Measurements from ENCODE around the gene ZMYM1. TPM values are rescaled to one million over a fixed set of nuclear protein-coding genes. Genes with fewer than 3 reads are reported as not detected.
A peak's percentile ranks its signal among the peaks of the same experiment; 100 is the strongest.
"Not testable (repeated sequence)": the region's sequence is repeated elsewhere in the genome, so short reads cannot be mapped to it uniquely, and the experiment has no call there.

Gene ZMYM1
- polyA plus RNA-seq, 3 donors from 2014 or later = 8.6 to 18.9 (median 10.2) TPM

- Mint-ChIP-seq H3K4me1 (peaks cover 25 to 30% of the 10 kb centered on the region in 2 donors), H3K27me3 (ENCODE audit: low read depth in 3 of 3) (peaks cover 0 to 1% (median 0%) of the 10 kb centered on the region in 3 donors), H3K9me3 (no peaks in the 10 kb centered on the region), H3K27ac (no peak overlapping the region), H3K36me3 (peaks cover 6 to 22% (median 11%) of the 10 kb centered on the region in 3 donors), H3K4me3 (no peak overlapping the region)
- no peak for DNase-seq
Observed at GRCh38 chr1:35112668-35113067, 33.5 kb downstream of the ZMYM1 start.

- no peaks in the 10 kb centered on the region for H3K9me3 Mint-ChIP-seq
- H3K27ac Mint-ChIP-seq = peak overlapping the region; percentile 11 to 88 (median 80)
- H3K4me3 Mint-ChIP-seq = peak overlapping the region; percentile 74 to 88 (median 80)
- DNase-seq = peak; percentile 46 to 59 (median 59)
- peaks cover 38 to 46% of the 10 kb centered on the region in 2 donors for H3K4me1 Mint-ChIP-seq
- H3K27me3 Mint-ChIP-seq (ENCODE audit: low read depth in 3 of 3) = peaks cover 0 to 1% (median 0%) of the 10 kb centered on the region in 3 donors
- H3K36me3 Mint-ChIP-seq = peaks cover 6 to 18% (median 11%) of the 10 kb centered on the region in 3 donors
Observed at GRCh38 chr1:35115459-35116383, 36.5 kb downstream of the ZMYM1 start.

GRCh38 chr1:35120458-35121133 is 41.4 kb downstream of the ZMYM1 start:
- Mint-ChIP-seq H3K27me3 (ENCODE audit: low read depth in 3 of 3) (peaks cover 0 to 3% (median 1%) of the 10 kb centered on the region in 3 donors), H3K36me3 (peaks cover 0 to 5% (median 0%) of the 10 kb centered on the region in 3 donors), H3K4me3 (peak overlapping the region; percentile 66 to 87 (median 74)), H3K4me1 (peaks cover 33 to 41% of the 10 kb centered on the region in 2 donors), H3K27ac (peak overlapping the region; percentile 17 to 86 (median 70)), H3K9me3 (no peaks in the 10 kb centered on the region)
- DNase-seq = peak; percentile 33 to 43 (median 35)

GRCh38 chr1:35122311-35122710 is 43.1 kb downstream of the ZMYM1 start:
- Mint-ChIP-seq H3K27me3 (ENCODE audit: low read depth in 3 of 3) (peaks cover 0 to 3% (median 0%) of the 10 kb centered on the region in 3 donors), H3K4me3 (peak overlapping the region in 4 of 5 donors; percentile 21 to 59 (median 45))

GRCh38 chr1:35126546-35126945 is 47.4 kb downstream of the ZMYM1 start:
- H3K4me3 Mint-ChIP-seq = no peak overlapping the region
- no peak for DNase-seq
- H3K9me3 Mint-ChIP-seq = peaks cover 0 to 8% (median 2%) of the 10 kb centered on the region in 6 donors
- H3K27me3 Mint-ChIP-seq (ENCODE audit: low read depth in 3 of 3) = peaks cover 0 to 3% (median 2%) of the 10 kb centered on the region in 3 donors
- H3K4me1 Mint-ChIP-seq = peaks cover 3 to 8% of the 10 kb centered on the region in 2 donors
- H3K36me3 Mint-ChIP-seq = peaks cover 0 to 5% (median 3%) of the 10 kb centered on the region in 3 donors
- no peak overlapping the region for H3K27ac Mint-ChIP-seq

More at GRCh38 chr1:35122311-35122710, 43.1 kb downstream of the ZMYM1 start:
- no peak for DNase-seq
- Mint-ChIP-seq H3K4me1 (peaks cover 23 to 32% of the 10 kb centered on the region in 2 donors), H3K36me3 (peaks cover 0 to 5% (median 3%) of the 10 kb centered on the region in 3 donors), H3K9me3 (peaks cover 0 to 8% (median 2%) of the 10 kb centered on the region in 6 donors), H3K27ac (peak overlapping the region in 2 of 6 donors; percentile 62 to 71)

GRCh38 chr1:35129080-35129479 is 49.9 kb downstream of the ZMYM1 start:
- Mint-ChIP-seq H3K27me3 (ENCODE audit: low read depth in 3 of 3) (peaks cover 0 to 2% (median 0%) of the 10 kb centered on the region in 3 donors), H3K27ac (no peak overlapping the region), H3K4me1 (no peaks in the 10 kb centered on the region), H3K36me3 (peaks cover 0 to 5% (median 3%) of the 10 kb centered on the region in 3 donors), H3K9me3 (peaks cover 0 to 8% (median 2%) of the 10 kb centered on the region in 6 donors), H3K4me3 (no peak overlapping the region)
- no peak for DNase-seq

GRCh38 chr1:35136780-35137179 is 57.6 kb downstream of the ZMYM1 start:
- peaks cover 0 to 2% (median 2%) of the 10 kb centered on the region in 3 donors for H3K27me3 Mint-ChIP-seq (ENCODE audit: low read depth in 3 of 3)
- DNase-seq = no peak
- no peaks in the 10 kb centered on the region for H3K36me3 Mint-ChIP-seq
- H3K27ac Mint-ChIP-seq = peak overlapping the region in 1 of 6 donors; percentile 47
- H3K9me3 Mint-ChIP-seq = no peaks in the 10 kb centered on the region
- no peak overlapping the region for H3K4me3 Mint-ChIP-seq
- peaks cover 7 to 8% of the 10 kb centered on the region in 2 donors for H3K4me1 Mint-ChIP-seq

GRCh38 chr1:35137590-35137989 is 58.4 kb downstream of the ZMYM1 start:
- not testable (repeated sequence) for DNase-seq; H3K27me3 Mint-ChIP-seq (ENCODE audit: low read depth in 3 of 3); H3K4me1 Mint-ChIP-seq; H3K36me3 Mint-ChIP-seq; H3K4me3 Mint-ChIP-seq; H3K27ac Mint-ChIP-seq; H3K9me3 Mint-ChIP-seq

- not testable (repeated sequence) for H3K27ac Mint-ChIP-seq
Observed at GRCh38 chr1:35142294-35142693, 63.1 kb downstream of the ZMYM1 start.

GRCh38 chr1:35142728-35143127 is 63.5 kb downstream of the ZMYM1 start:
- not testable (repeated sequence) for H3K36me3 Mint-ChIP-seq; DNase-seq; H3K4me3 Mint-ChIP-seq; H3K9me3 Mint-ChIP-seq; H3K27ac Mint-ChIP-seq; H3K27me3 Mint-ChIP-seq (ENCODE audit: low read depth in 3 of 3)
- peaks cover 22 to 23% of the 10 kb centered on the region in 2 donors for H3K4me1 Mint-ChIP-seq

More at GRCh38 chr1:35142294-35142693, 63.1 kb downstream of the ZMYM1 start:
- peaks cover 22 to 23% of the 10 kb centered on the region in 2 donors for H3K4me1 Mint-ChIP-seq
- not testable (repeated sequence) for DNase-seq; H3K9me3 Mint-ChIP-seq; H3K4me3 Mint-ChIP-seq; H3K36me3 Mint-ChIP-seq; H3K27me3 Mint-ChIP-seq (ENCODE audit: low read depth in 3 of 3)

- H3K9me3 Mint-ChIP-seq = no peaks in the 10 kb centered on the region
- H3K27me3 Mint-ChIP-seq (ENCODE audit: low read depth in 3 of 3) = peaks cover 0 to 3% (median 0%) of the 10 kb centered on the region in 3 donors
- no peaks in the 10 kb centered on the region for H3K36me3 Mint-ChIP-seq
- H3K4me3 Mint-ChIP-seq = no peak overlapping the region
- peaks cover 22 to 23% of the 10 kb centered on the region in 2 donors for H3K4me1 Mint-ChIP-seq
- DNase-seq = no peak
- H3K27ac Mint-ChIP-seq = peak overlapping the region in 1 of 6 donors; percentile 5
Observed at GRCh38 chr1:35143737-35144508, 64.7 kb downstream of the ZMYM1 start.

- not testable (repeated sequence) for H3K9me3 Mint-ChIP-seq; H3K27me3 Mint-ChIP-seq (ENCODE audit: low read depth in 3 of 3); H3K36me3 Mint-ChIP-seq
- Mint-ChIP-seq H3K4me1 (peaks cover 15 to 16% of the 10 kb centered on the region in 2 donors), H3K4me3 (peak overlapping the region; percentile 5 to 61 (median 48)), H3K27ac (peak overlapping the region; percentile 43 to 89 (median 68))
- DNase-seq = peak in 2 of 3 donors; percentile 6 to 12
Observed at GRCh38 chr1:35145892-35146549, 66.8 kb downstream of the ZMYM1 start.

Measured in immature natural killer cell (primary cell).